Renal cortical epithelial cell (primary cell): ENCODE results near the gene LRRC49. TPM values are rescaled to one million over a fixed set of nuclear protein-coding genes. Genes with fewer than 3 reads are reported as not detected.
"Not testable (repeated sequence)": the region's sequence is repeated elsewhere in the genome, so short reads cannot be mapped to it uniquely, and the experiment has no call there.

Source experiments
- DNase-seq: peaks from one replicate; pipeline ENCODE4 v3.0.0-alpha.2; 2011; ENCODE audit warnings: low read depth
- total RNA-seq: library from RNA; depleted of rRNA; stranded (reverse); fragments of >200 nt; gene quantifications from 2 replicates; pipeline ENCODE4 v1.2.3, GENCODE V29; 2014

The LRRC49 gene
- total RNA-seq, 1 donor from 2014 or later = 22.0 TPM

- peak; percentile 58 for DNase-seq
These were observed 30.9 kb downstream of the LRRC49 start for GRCh38 chr15:70923311-70924080.

DNA sequence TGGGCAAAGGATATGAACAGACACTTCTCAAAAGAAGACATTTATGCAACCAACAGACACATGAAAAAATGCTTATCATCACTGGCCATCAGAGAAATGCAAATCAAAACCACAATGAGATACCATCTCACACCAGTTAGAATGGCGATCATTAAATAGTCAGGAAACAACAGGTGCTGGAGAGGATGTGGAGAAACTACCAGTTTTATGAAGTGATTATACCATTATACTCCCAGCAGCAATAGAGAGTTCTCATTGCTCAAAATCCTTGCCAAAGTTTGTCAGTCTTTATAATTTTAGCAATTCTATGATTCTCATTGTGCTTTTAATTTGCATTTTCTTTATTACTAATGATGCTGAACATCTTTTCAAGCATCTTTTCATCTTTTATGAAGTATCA, 34.3 kb downstream of the LRRC49 start:
- DNase-seq = not testable (repeated sequence)

- no peak for DNase-seq
These were observed 39.2 kb downstream of the LRRC49 start for GRCh38 chr15:70931821-70932220.

DNA sequence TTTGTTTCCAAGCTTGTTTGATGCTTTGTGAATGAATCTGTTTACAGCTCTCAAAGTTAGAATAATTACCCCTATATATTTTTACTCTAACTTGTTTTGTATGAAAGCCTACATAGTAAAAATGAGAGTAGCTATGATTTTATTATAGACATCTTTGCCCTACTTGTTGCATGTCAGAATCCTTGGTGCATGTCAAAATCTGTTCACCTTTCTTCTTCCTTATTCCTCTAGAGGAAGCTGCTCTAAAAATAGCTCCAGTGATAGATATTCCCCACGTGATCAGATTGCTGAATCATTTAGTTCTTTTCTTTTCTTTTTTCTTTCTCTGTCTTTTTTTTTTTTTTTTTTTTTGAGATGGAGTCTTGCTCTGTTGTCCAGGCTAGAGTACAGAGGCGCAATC, 39.8 kb downstream of the LRRC49 start:
- peak; percentile 11 for DNase-seq

GRCh38 chr15:70933411-70933810, 40.8 kb downstream of the LRRC49 start:
- no peak for DNase-seq

DNA sequence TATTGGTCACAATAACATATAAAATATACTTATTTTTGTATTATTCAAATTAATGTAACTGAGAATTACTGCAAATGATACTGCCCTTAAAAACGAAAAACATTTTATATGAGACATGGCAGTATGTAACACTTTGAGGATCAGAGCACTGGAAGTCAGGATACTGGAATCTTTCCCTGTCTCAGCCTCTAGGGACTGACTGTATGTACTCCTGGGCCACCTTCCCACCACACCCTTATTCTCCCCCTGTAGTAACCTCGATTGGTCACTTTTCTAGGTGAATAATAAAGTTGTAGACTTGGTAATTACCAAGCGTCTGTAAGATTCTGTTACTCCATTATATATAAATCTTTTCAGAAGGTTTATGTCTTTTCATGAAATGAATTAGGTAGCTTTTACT, 43.0 kb downstream of the LRRC49 start:
- DNase-seq = no peak

DNA sequence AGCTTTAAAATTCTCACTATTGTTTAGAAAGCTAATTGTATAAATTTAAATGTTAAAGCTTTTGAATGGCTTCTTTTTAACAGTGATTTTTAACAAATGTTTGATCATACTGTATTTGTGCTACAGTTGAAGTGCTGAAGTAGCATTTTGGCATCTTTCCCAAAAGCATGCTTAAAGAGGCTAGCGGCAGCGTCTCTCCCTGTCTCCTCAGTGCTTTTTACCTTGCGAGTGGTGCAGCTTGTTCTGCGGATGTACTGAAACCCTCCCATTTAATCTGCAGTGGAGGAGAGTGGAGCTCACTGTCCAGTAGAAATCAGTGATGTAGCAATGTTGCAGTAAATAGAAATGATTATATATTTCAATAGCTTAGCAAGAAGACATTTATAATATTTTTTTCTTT, 43.7 kb downstream of the LRRC49 start:
- DNase-seq = no peak

DNA sequence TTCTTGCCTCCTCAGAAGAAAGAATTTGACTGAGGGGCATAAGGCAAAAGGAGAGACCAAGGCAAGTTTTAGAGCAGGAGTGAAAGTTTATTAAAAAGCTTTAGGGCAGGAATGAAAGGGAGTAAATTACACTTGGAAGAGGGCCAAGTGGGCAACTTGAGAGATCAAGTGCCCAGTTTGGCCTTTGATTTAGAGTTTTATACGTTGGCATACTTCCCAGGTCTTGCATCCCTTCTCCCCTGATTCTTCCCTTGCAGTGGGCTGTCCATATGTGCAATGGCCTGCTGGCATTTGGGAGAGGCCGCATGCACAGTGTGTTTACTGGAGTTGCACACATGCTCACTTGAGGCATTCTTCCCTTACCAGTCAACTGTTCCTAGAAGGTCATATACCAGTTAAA, 50.7 kb downstream of the LRRC49 start:
- DNase-seq = peak; percentile 10

- DNase-seq = no peak
These were observed 55.0 kb downstream of the LRRC49 start for GRCh38 chr15:70947351-70948335.

- DNase-seq = no peak
These were observed 58.3 kb downstream of the LRRC49 start for GRCh38 chr15:70950953-70951352.

DNA sequence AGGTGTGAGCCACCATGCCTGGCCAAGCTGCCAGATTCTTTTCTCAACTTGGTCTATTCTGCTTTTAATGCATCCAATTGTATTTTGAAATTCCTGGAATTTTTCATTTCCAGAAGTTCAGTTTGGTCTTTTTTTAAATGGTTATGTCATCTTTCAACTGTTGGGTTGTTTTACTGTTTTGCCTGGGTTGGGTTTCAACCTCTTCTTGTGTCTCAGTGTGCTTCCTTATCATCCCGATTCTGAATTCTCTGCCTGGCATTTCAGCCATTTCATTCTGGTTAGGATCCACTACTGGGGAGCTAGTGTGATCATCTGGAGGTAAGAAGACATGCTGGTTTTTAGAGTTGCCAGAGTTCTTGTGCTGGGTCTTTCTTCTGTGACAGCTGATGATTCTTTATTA, 61.5 kb downstream of the LRRC49 start:
- DNase-seq = no peak

GRCh38 chr15:70954733-70955132, 62.1 kb downstream of the LRRC49 start:
- DNase-seq = no peak

- DNase-seq = peak; percentile 35
These were observed 62.5 kb downstream of the LRRC49 start for GRCh38 chr15:70955151-70955550.

- no peak for DNase-seq
These were observed 63.8 kb downstream of the LRRC49 start for GRCh38 chr15:70956201-70956995.

DNA sequence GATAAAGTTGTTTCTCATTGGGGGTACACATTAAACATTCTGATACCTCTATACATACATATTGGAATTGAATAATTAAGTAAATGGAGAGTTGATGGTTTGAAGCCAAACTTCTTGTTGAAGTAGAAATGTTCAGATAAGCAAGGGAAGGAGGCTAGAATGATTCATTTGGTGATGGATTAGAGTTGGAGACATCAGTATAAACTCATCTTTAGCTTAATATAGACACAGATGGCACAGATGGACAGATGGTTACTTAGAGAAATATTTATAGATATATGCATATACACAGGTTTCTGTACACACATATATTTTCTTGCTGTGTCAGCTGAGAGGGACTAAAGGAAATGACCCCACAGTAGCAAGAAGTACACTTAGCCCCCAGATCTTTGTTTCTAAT, 69.5 kb downstream of the LRRC49 start:
- no peak for DNase-seq

- no peak for DNase-seq
These were observed 70.6 kb downstream of the LRRC49 start for GRCh38 chr15:70963199-70963598.

DNA sequence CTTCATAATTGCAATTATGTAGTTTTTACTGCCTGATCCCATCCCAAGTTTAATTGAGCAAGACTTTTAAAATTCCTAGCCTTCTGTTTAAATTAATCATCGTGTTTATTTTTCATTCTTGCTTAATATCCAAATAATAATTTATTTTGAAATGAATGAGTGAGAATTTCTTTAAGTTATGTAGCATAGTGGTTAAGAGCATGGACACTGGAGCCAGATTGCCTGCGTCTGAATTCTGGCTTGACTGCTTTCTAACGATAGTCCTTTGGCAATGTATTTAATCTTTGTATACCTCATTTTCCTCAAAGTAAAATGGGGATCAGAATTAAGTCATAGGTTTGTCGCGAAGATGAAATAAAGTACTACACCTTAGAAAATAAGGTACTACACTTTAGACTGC, 71.4 kb downstream of the LRRC49 start:
- DNase-seq = no peak

DNA sequence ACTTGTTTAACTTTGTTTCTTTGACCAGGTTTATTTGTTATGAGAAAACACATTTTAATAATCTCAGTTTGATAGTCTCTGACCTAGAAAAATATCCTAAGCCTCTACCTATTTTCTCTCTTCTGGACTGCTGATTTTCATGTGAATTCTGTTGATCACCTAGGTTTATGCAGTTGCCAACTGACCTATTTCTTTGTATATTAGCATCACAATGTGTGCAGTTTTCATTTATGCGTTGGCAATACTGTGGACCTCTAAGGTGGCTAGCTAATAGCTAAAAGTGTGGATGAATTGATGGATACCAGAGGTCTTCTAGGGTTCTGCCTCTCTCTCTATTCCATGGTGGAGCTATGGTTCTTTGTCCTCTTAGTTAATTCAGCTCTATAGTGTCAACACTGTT, 72.1 kb downstream of the LRRC49 start:
- DNase-seq = no peak

GRCh38 chr15:70967646-70968045, 75.0 kb downstream of the LRRC49 start:
- DNase-seq = no peak

- peak; percentile 57 for DNase-seq
These were observed 81.6 kb downstream of the LRRC49 start for GRCh38 chr15:70974004-70974832.

DNA sequence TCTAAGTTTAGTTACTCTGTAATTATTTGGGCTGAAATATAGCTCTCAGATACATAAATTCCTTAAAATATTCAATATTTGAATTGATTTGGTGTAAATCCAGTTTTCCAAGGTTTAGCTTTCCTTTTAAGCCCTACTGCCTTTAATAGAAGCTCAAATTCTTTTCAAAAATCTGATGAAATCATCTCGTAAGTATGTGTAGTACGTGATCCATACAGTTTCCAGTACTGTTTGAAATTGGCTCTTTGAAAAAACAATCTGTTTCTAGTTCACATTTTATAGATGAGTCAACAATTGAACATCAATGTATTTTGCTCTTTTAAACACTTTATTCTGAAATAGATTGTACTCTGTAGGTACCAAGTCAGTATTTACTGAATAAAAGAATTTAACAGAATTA, 84.2 kb downstream of the LRRC49 start:
- no peak for DNase-seq
